ENCODE data around the gene LRTM1. TPM values are rescaled to one million over a fixed set of nuclear protein-coding genes. Genes with fewer than 3 reads are reported as not detected.

LRTM1 gene
- total RNA-seq, 4 donors from 2014 or later = not detected

- TF ChIP-seq CTCF (IDR thresholded peaks at IDR 0.05) (no peak), EP300 (IDR thresholded peaks at IDR 0.05; ENCODE audit: low read depth) (no peak), POLR2A (IDR thresholded peaks at IDR 0.05) (no peak), POLR2AphosphoS5 (IDR thresholded peaks at IDR 0.05) (no peak)
- Histone ChIP-seq H3K36me3 (no peaks in the 10 kb centered on the region), H3K9me3 (no peaks in the 10 kb centered on the region), H3K4me1 (no peaks in the 10 kb centered on the region), H3K4me3 (no peak overlapping the region), H3K27ac (no peak overlapping the region), H3K27me3 (no peaks in the 10 kb centered on the region)
- no peak for DNase-seq
- intact Hi-C loops (cut with DNase I; ENCODE audit: low total_unique reads) (no loop called here), in situ Hi-C loops (cut with MboI; ENCODE audit: low pct_ligation_motif_present in 1 of 4, low pct_unique_long_range_greater_than_20kb in 1 of 4, low sequenced_read_pairs in 3 of 4) (loop anchor here (25.0 kb wide), 2 partner anchors 312 to 1387 kb away; no protein-coding TSS in a partner anchor)
- WGBS, 2 donors (ENCODE audit: low coverage in 1 of 2) = 91 to 100% methylated on average over 2 to 7 of the region's 7 CpGs
Observed at GRCh38 chr3:54874816-54875556, 52.9 kb downstream of the LRTM1 start.

- no peak overlapping the region for H3K4me3 ChIP-seq
- no peaks in the 10 kb centered on the region for H3K27me3 ChIP-seq
- no peaks in the 10 kb centered on the region for H3K9me3 ChIP-seq
- intact Hi-C loops (cut with DNase I; ENCODE audit: low total_unique reads) (no loop called here), in situ Hi-C loops (cut with MboI; ENCODE audit: low pct_ligation_motif_present in 1 of 4, low pct_unique_long_range_greater_than_20kb in 1 of 4, low sequenced_read_pairs in 3 of 4) (loop anchor here (25.0 kb wide), 2 partner anchors 314 to 1389 kb away; no protein-coding TSS in a partner anchor)
- no peak overlapping the region for H3K27ac ChIP-seq
- H3K4me1 ChIP-seq = no peaks in the 10 kb centered on the region
- WGBS, 2 donors (ENCODE audit: low coverage in 1 of 2) = 78 to 82% methylated on average over 5 to 8 of the region's 8 CpGs
- no peaks in the 10 kb centered on the region for H3K36me3 ChIP-seq
- no peak for DNase-seq
- TF ChIP-seq EP300 (IDR thresholded peaks at IDR 0.05; ENCODE audit: low read depth) = no peak
- TF ChIP-seq POLR2A (IDR thresholded peaks at IDR 0.05) = no peak
- no peak for TF ChIP-seq POLR2AphosphoS5 (IDR thresholded peaks at IDR 0.05)
- no peak for TF ChIP-seq CTCF (IDR thresholded peaks at IDR 0.05)
Observed at GRCh38 chr3:54873059-54874010, 54.5 kb downstream of the LRTM1 start.

- TF ChIP-seq POLR2A (IDR thresholded peaks at IDR 0.05) (no peak), CTCF (IDR thresholded peaks at IDR 0.05) (no peak), POLR2AphosphoS5 (IDR thresholded peaks at IDR 0.05) (no peak), EP300 (IDR thresholded peaks at IDR 0.05; ENCODE audit: low read depth) (no peak)
- Histone ChIP-seq H3K4me3 (no peak overlapping the region), H3K27me3 (no peaks in the 10 kb centered on the region), H3K4me1 (no peaks in the 10 kb centered on the region), H3K27ac (no peak overlapping the region), H3K36me3 (no peaks in the 10 kb centered on the region), H3K9me3 (no peaks in the 10 kb centered on the region)
- WGBS, 2 donors (ENCODE audit: low coverage in 1 of 2) = 63 to 100% methylated on average over 2 to 4 of the region's 4 CpGs
- no peak for DNase-seq
- in situ Hi-C loops (cut with MboI; ENCODE audit: low pct_ligation_motif_present in 1 of 4, low pct_unique_long_range_greater_than_20kb in 1 of 4, low sequenced_read_pairs in 3 of 4) = loop anchor here (25.0 kb wide), 2 partner anchors 315 to 1390 kb away; no protein-coding TSS in a partner anchor
- intact Hi-C loops (cut with DNase I; ENCODE audit: low total_unique reads) = no loop called here
Observed at GRCh38 chr3:54871867-54872266, 56.0 kb downstream of the LRTM1 start.

GRCh38 chr3:54870423-54870822 is 57.4 kb downstream of the LRTM1 start:
- intact Hi-C loops (cut with DNase I; ENCODE audit: low total_unique reads) = no loop called here
- in situ Hi-C loops (cut with MboI; ENCODE audit: low pct_ligation_motif_present in 1 of 4, low pct_unique_long_range_greater_than_20kb in 1 of 4, low sequenced_read_pairs in 3 of 4) = loop anchor here (25.0 kb wide), 2 partner anchors 317 to 1392 kb away; no protein-coding TSS in a partner anchor
- no peaks in the 10 kb centered on the region for H3K9me3 ChIP-seq
- H3K27me3 ChIP-seq = no peaks in the 10 kb centered on the region
- H3K36me3 ChIP-seq = no peaks in the 10 kb centered on the region
- DNase-seq = no peak
- peak in 4 of 5 experiments; percentile 17 to 43 (median 30) for TF ChIP-seq CTCF (IDR thresholded peaks at IDR 0.05)
- TF ChIP-seq POLR2AphosphoS5 (IDR thresholded peaks at IDR 0.05) = no peak
- H3K27ac ChIP-seq = no peak overlapping the region
- H3K4me1 ChIP-seq = no peaks in the 10 kb centered on the region
- WGBS, 2 donors (ENCODE audit: low coverage in 1 of 2) = 55 to 61% methylated on average over 6 to 7 of the region's 7 CpGs
- H3K4me3 ChIP-seq = no peak overlapping the region
